Liver (tissue), 9 donors: ENCODE measurements around the gene FAM120B. TPM values are rescaled to one million over a fixed set of nuclear protein-coding genes. Genes with fewer than 3 reads are reported as not detected.

Experiments
- DNase-seq: peaks from one replicate; pipeline ENCODE4 v3.0.0-alpha.2; 2017; ENCODE audit warnings: low spot score
- H3K27ac ChIP-seq, 2 donors: one replicate each; pipeline ENCODE4 v1.7.0; 2013; ENCODE audit warnings: inconsistent platforms in 2 of 2, low read length in 2 of 2, control low read depth in 1 of 2, low read depth in 1 of 2, mild to moderate bottlenecking in 1 of 2
- H3K27me3 ChIP-seq, 4 donors: one replicate each; pipeline versions ENCODE4 v1.6.1 to v1.7.0; 2013; ENCODE audit warnings: low read length in 3 of 4, inconsistent platforms in 1 of 4, mild to moderate bottlenecking in 1 of 4, moderate library complexity in 1 of 4; ENCODE audit not compliant: control insufficient read depth in 4 of 4, insufficient read depth in 4 of 4
- H3K36me3 ChIP-seq, 4 donors: one replicate each; pipeline versions ENCODE4 v1.6.1 to v1.7.0; 2013; ENCODE audit warnings: low read length in 3 of 4, mild to moderate bottlenecking in 3 of 4, low read depth in 1 of 4, moderate library complexity in 1 of 4; ENCODE audit not compliant: control insufficient read depth in 4 of 4, insufficient read depth in 3 of 4
- H3K4me1 ChIP-seq, 4 donors: one replicate each; pipeline versions ENCODE4 v1.6.1 to v1.7.0; 2013; ENCODE audit warnings: low read length in 3 of 4, mild to moderate bottlenecking in 3 of 4, moderate library complexity in 1 of 4; ENCODE audit not compliant: control insufficient read depth in 4 of 4, insufficient read depth in 4 of 4
- H3K4me3 ChIP-seq, 3 donors: one replicate each; pipeline versions ENCODE4 v1.6.1 to v1.7.0; 2013; ENCODE audit warnings: low read length in 3 of 3, control low read depth in 1 of 3, low read depth in 1 of 3, mild to moderate bottlenecking in 1 of 3
- H3K9ac ChIP-seq, 2 donors: one replicate each; pipeline ENCODE4 v1.7.0; 2013; ENCODE audit warnings: low read length in 2 of 2, mild to moderate bottlenecking in 2 of 2, moderate library complexity in 2 of 2, control low read depth in 1 of 2, low read depth in 1 of 2
- H3K9me3 ChIP-seq, 4 donors: one replicate each; pipeline versions ENCODE4 v1.6.1 to v1.7.0; 2013; ENCODE audit warnings: low read length in 3 of 4; ENCODE audit not compliant: control insufficient read depth in 4 of 4
- EGR1 ChIP-seq, 2 donors: IDR thresholded peaks; 2 replicates each; pipeline ENCODE4 v1.6.1; 2016 to 2018; ENCODE audit warnings: antibody characterized with exemption in 2 of 2, low read depth in 2 of 2
- FOXA2 ChIP-seq: IDR thresholded peaks from 2 replicates; pipeline ENCODE4 v1.6.1; 2016; ENCODE audit warnings: antibody characterized with exemption
- HNF4G ChIP-seq: IDR thresholded peaks from 2 replicates; pipeline ENCODE4 v1.6.1; 2016; ENCODE audit warnings: antibody characterized with exemption
- JUND ChIP-seq, 2 donors: IDR thresholded peaks; 2 replicates each; pipeline ENCODE4 v1.6.1; 2016; ENCODE audit warnings: antibody characterized with exemption in 2 of 2
- MAX ChIP-seq: IDR thresholded peaks from 2 replicates; pipeline ENCODE4 v1.6.1; 2016; ENCODE audit warnings: antibody characterized with exemption
- RAD21 ChIP-seq, 2 donors: IDR thresholded peaks; 2 replicates each; pipeline ENCODE4 v1.6.1; 2016; ENCODE audit warnings: antibody characterized with exemption in 2 of 2, mild to moderate bottlenecking in 2 of 2
- RXRA ChIP-seq, 2 donors: IDR thresholded peaks; 2 replicates each; pipeline ENCODE4 v1.6.1; 2017 to 2018; ENCODE audit warnings: antibody characterized with exemption in 2 of 2, mild to moderate bottlenecking in 1 of 2
- SP1 ChIP-seq: IDR thresholded peaks from 2 replicates; pipeline ENCODE4 v1.6.1; 2018; ENCODE audit warnings: antibody characterized with exemption, mild to moderate bottlenecking
- TAF1 ChIP-seq: conservative IDR thresholded peaks from 2 replicates; pipeline ENCODE4 v1.6.1; 2016; ENCODE audit warnings: antibody characterized with exemption, mild to moderate bottlenecking
- WGBS: extraction: QIAGEN DNeasy Blood & Tissue Kit; methylation state at CpG from one replicate; pipeline ENCODE4 v1.1.7; 2013; 5-methylcytosine and 5-hydroxymethylcytosine counted together
- polyA plus RNA-seq, 2 donors: library from polyadenylated mRNA; stranded (reverse) in 1 of 2; unstranded in 1 of 2; fragments of 200-250 nt in 1 of 2; fragments of >200 nt in 1 of 2; fragmentation: Nextera tagmentation in 1 of 2; extraction: Ambion mirVana in 1 of 2; gene quantifications; one replicate each; pipeline versions ENCODE4 v1.2.1 to v1.2.3, GENCODE V29; 2013 to 2015
- total RNA-seq, 2 donors: library from RNA; depleted of rRNA; stranded (reverse); fragments of >200 nt; gene quantifications; one replicate each; pipeline ENCODE4 v1.2.3, GENCODE V29; 2014
- TF ChIP-seq, protein P1 (sequence below): IDR thresholded peaks from 2 replicates; pipeline ENCODE4 v1.6.1; 2016; ENCODE audit warnings: antibody characterized with exemption
- TF ChIP-seq, protein P2 (sequence below): fragments of 150-350 bp; IDR thresholded peaks from 2 replicates; pipeline ENCODE4 v1.5.1; 2017; ENCODE audit warnings: improper control_type of control experiment, low read depth, low read length; ENCODE audit not compliant: missing input control
- TF ChIP-seq, protein P3 (sequence below): IDR thresholded peaks from 2 replicates; pipeline ENCODE4 v1.6.1; 2016; ENCODE audit warnings: antibody characterized with exemption, mild to moderate bottlenecking
- TF ChIP-seq, protein P4 (sequence below): IDR thresholded peaks from 2 replicates; pipeline ENCODE4 v1.6.1; 2016; ENCODE audit warnings: antibody characterized with exemption
- donor health status: healthy.
- donor health status: healthy.
- donor health status: healthy.
- donor health status: healthy.
- donor health status: healthy.

The FAM120B gene
- total and polyA plus RNA-seq, 4 donors = 6.0 to 11.1 (median 9.1) TPM

DNA sequence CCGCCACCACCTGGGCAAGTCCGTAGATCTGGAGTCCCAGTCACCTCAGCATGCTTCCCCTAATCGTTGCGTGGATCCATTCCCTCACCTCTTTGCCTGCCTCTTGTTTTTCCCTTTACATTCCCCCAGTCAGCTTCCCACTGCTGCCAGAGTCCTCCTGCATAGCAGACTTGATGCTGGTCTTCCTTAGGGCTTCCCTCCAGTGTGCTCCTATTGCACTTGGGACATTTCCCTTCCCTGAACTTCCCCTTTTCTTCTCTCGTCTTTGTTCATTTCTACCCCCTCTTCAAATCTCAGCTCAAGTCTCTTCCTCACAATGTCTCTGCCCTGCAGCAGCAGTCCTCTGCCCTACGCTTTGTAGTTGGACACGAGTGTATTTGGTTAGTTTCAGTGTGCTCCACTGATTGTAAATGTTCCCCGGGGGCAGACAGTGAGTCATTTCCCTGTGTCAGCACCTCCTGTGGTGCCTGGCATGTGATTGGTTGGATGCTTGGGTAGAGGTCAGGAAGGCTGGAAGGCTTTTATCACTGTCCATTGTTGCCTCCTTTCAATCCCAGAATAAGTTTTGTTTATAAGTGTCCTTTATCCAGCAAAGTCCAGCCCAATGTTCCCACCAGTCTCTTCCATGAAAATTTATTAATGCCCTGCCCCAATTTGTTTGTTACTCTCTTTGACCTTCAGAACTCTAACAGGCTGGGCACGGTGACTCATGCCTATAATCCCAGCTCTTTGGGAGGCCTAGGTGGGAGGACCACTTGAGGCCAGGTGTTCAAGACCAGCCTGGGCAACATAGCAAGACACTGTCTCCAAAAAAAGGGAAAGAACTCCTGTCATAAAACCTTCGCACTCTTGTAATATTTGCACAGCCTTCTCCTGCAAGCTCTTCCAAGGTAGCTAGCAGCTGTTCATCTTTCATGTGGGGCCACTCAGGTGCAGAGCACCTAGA is 38.3 kb downstream of the FAM120B start (continued):
- TF ChIP-seq, protein P1, sequence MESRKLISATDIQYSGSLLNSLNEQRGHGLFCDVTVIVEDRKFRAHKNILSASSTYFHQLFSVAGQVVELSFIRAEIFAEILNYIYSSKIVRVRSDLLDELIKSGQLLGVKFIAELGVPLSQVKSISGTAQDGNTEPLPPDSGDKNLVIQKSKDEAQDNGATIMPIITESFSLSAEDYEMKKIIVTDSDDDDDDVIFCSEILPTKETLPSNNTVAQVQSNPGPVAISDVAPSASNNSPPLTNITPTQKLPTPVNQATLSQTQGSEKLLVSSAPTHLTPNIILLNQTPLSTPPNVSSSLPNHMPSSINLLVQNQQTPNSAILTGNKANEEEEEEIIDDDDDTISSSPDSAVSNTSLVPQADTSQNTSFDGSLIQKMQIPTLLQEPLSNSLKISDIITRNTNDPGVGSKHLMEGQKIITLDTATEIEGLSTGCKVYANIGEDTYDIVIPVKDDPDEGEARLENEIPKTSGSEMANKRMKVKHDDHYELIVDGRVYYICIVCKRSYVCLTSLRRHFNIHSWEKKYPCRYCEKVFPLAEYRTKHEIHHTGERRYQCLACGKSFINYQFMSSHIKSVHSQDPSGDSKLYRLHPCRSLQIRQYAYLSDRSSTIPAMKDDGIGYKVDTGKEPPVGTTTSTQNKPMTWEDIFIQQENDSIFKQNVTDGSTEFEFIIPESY = no peak
- TF ChIP-seq, protein P2, sequence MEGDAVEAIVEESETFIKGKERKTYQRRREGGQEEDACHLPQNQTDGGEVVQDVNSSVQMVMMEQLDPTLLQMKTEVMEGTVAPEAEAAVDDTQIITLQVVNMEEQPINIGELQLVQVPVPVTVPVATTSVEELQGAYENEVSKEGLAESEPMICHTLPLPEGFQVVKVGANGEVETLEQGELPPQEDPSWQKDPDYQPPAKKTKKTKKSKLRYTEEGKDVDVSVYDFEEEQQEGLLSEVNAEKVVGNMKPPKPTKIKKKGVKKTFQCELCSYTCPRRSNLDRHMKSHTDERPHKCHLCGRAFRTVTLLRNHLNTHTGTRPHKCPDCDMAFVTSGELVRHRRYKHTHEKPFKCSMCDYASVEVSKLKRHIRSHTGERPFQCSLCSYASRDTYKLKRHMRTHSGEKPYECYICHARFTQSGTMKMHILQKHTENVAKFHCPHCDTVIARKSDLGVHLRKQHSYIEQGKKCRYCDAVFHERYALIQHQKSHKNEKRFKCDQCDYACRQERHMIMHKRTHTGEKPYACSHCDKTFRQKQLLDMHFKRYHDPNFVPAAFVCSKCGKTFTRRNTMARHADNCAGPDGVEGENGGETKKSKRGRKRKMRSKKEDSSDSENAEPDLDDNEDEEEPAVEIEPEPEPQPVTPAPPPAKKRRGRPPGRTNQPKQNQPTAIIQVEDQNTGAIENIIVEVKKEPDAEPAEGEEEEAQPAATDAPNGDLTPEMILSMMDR = no peak
- TF ChIP-seq JUND (IDR thresholded peaks at IDR 0.05) = peak in 1 of 2 donors; percentile 54

DNA sequence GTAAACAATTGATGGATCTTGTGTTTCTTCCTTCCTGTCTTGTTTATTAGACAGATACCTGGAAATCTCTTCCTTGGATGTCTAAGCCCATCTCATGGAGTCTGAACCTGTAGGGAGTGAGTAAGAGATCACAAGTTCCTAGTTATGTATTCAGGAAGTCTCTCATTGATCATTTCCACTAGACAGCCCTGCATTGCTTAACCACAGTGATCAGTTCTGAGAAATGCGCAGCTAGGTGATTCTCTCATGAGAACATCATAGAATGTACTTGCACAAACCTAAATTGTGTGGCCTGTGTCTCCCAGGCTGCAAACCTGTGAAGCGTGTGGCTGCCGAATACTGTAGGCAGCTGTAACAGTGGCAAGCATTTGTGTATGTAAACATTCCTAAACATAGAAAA is 39.1 kb downstream of the FAM120B start:
- 94% methylated on average over 3 of the region's 3 CpGs for whole genome bisulfite sequencing
- H3K27ac ChIP-seq = no peak overlapping the region
- no peaks in the 10 kb centered on the region for H3K9me3 ChIP-seq
- no peaks in the 10 kb centered on the region for H3K4me1 ChIP-seq
- peaks cover 2 to 37% (median 28%) of the 10 kb centered on the region in 4 donors for H3K36me3 ChIP-seq
- H3K27me3 ChIP-seq = no peaks in the 10 kb centered on the region
- no peak overlapping the region for H3K9ac ChIP-seq
- TF ChIP-seq, protein P3, sequence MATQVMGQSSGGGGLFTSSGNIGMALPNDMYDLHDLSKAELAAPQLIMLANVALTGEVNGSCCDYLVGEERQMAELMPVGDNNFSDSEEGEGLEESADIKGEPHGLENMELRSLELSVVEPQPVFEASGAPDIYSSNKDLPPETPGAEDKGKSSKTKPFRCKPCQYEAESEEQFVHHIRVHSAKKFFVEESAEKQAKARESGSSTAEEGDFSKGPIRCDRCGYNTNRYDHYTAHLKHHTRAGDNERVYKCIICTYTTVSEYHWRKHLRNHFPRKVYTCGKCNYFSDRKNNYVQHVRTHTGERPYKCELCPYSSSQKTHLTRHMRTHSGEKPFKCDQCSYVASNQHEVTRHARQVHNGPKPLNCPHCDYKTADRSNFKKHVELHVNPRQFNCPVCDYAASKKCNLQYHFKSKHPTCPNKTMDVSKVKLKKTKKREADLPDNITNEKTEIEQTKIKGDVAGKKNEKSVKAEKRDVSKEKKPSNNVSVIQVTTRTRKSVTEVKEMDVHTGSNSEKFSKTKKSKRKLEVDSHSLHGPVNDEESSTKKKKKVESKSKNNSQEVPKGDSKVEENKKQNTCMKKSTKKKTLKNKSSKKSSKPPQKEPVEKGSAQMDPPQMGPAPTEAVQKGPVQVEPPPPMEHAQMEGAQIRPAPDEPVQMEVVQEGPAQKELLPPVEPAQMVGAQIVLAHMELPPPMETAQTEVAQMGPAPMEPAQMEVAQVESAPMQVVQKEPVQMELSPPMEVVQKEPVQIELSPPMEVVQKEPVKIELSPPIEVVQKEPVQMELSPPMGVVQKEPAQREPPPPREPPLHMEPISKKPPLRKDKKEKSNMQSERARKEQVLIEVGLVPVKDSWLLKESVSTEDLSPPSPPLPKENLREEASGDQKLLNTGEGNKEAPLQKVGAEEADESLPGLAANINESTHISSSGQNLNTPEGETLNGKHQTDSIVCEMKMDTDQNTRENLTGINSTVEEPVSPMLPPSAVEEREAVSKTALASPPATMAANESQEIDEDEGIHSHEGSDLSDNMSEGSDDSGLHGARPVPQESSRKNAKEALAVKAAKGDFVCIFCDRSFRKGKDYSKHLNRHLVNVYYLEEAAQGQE = no peak
- TF ChIP-seq EGR1 (IDR thresholded peaks at IDR 0.05; ENCODE audit: low read depth in 2 of 2) (no peak), RAD21 (IDR thresholded peaks at IDR 0.05) (no peak), RXRA (IDR thresholded peaks at IDR 0.05) (no peak), MAX (no peak), FOXA2 (no peak), SP1 (no peak), HNF4G (no peak), TAF1 (no peak)
- TF ChIP-seq, protein P1 = no peak
- TF ChIP-seq, protein P4, sequence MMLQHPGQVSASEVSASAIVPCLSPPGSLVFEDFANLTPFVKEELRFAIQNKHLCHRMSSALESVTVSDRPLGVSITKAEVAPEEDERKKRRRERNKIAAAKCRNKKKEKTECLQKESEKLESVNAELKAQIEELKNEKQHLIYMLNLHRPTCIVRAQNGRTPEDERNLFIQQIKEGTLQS = no peak
- DNase-seq = no peak
- H3K4me3 ChIP-seq = no peak overlapping the region
